B cell (primary cell): ENCODE measurements around the gene GRN. TPM values are rescaled to one million over a fixed set of nuclear protein-coding genes. Genes with fewer than 3 reads are reported as not detected.
A peak's percentile ranks its signal among the peaks of the same experiment; 100 is the strongest.

ENCODE experiments used
- ATAC-seq: fragments of 200-7000 bp; cut with Tn5 transposase; one replicate; pipeline ENCODE4 v1.10.0; 2021; ENCODE audit warnings: low read depth, mild to moderate bottlenecking, moderate number of reproducible peaks, moderate library complexity
- CTCF ChIA-PET: fragments of 350-600 bp; sonication (Branson Sonifier 250); formaldehyde crosslinking; loops from one replicate; lab custom pipeline; 2021; ENCODE audit warnings: antibody characterized with exemption, inconsistent platforms; lab: Charles Lee
- POLR2A ChIA-PET: fragments of 350-600 bp; sonication (Branson Sonifier 250); formaldehyde crosslinking; loops from one replicate; lab custom pipeline; 2021; ENCODE audit warnings: antibody characterized with exemption; lab: Charles Lee
- DNase-seq: peaks from one replicate; pipeline ENCODE4 v3.0.0; 2013
- H2AFZ ChIP-seq: 2 replicates; pipeline ENCODE4 v1.6.1; 2012; ENCODE audit warnings: mild to moderate bottlenecking, low read depth, low read length; ENCODE audit not compliant: insufficient read depth, poor library complexity, severe bottlenecking
- H3K27ac ChIP-seq, 2 donors: 1 replicate in 1 of 2; 2 replicates in 1 of 2; pipeline ENCODE4 v1.5.1; 2012 to 2013; ENCODE audit warnings: low read length in 2 of 2, mild to moderate bottlenecking in 2 of 2, moderate library complexity in 1 of 2
- H3K27me3 ChIP-seq, 4 experiments: fragments of 200-600 bp in 1 of 4; sonication (generic) in 1 of 4; replicated peaks in 1 of 4; 1 replicate in 2 of 4; 2 replicates in 2 of 4; pipeline versions ENCODE4 v1.6.1 to v1.7.0; 2013 to 2016; ENCODE audit warnings: low read length in 3 of 4, mild to moderate bottlenecking in 2 of 4, mixed read lengths in 1 of 4, moderate library complexity in 1 of 4; ENCODE audit not compliant: insufficient read depth in 4 of 4, control insufficient read depth in 3 of 4; ENCODE audit errors: control extremely low read depth in 1 of 4
- H3K36me3 ChIP-seq, 2 experiments: replicated peaks in 1 of 2; 1 replicate in 1 of 2; 2 replicates in 1 of 2; pipeline versions ENCODE4 v1.6.1 to v1.7.1; 2013; ENCODE audit warnings: low read length in 1 of 2; ENCODE audit not compliant: insufficient read depth in 2 of 2, control insufficient read depth in 1 of 2; ENCODE audit errors: control extremely low read depth in 1 of 2, extremely low read depth in 1 of 2
- H3K4me1 ChIP-seq, 2 donors: fragments of 200-600 bp in 1 of 2; sonication (generic) in 1 of 2; 1 replicate in 1 of 2; 2 replicates in 1 of 2; pipeline versions ENCODE4 v1.5.1 to v1.6.1; 2013 to 2017; ENCODE audit warnings: low read length in 2 of 2; ENCODE audit not compliant: control insufficient read depth in 2 of 2, insufficient read depth in 2 of 2
- H3K4me2 ChIP-seq: replicated peaks from 2 replicates; pipeline ENCODE3; 2012; ENCODE audit warnings: mild to moderate bottlenecking, low read depth, low read length; ENCODE audit not compliant: poor library complexity, severe bottlenecking
- H3K4me3 ChIP-seq, 5 experiments: fragments of 200-600 bp in 1 of 5; sonication (generic) in 1 of 5; 1 replicate in 3 of 5; 2 replicates in 2 of 5; pipeline versions ENCODE4 v1.5.1 to v1.7.0; 2011 to 2016; ENCODE audit warnings: low read length in 4 of 5, mild to moderate bottlenecking in 4 of 5, low read depth in 2 of 5, control low read depth in 1 of 5, moderate library complexity in 1 of 5; ENCODE audit not compliant: insufficient read depth in 1 of 5; ENCODE audit errors: control extremely low read depth in 1 of 5, extremely low read depth in 1 of 5
- H3K79me2 ChIP-seq: fragments of 200-600 bp; sonication (generic); one replicate; pipeline ENCODE4 v1.6.0; 2016; ENCODE audit warnings: low read length; ENCODE audit not compliant: control insufficient read depth, insufficient read depth
- H3K9ac ChIP-seq: fragments of 200-600 bp; sonication (generic); 2 replicates; pipeline ENCODE4 v1.6.1; 2017; ENCODE audit warnings: mild to moderate bottlenecking, low read length, moderate library complexity
- H3K9me3 ChIP-seq, 3 donors: one replicate each; pipeline versions ENCODE4 v1.6.1 to v1.7.1; 2013; ENCODE audit warnings: low read length in 2 of 3; ENCODE audit not compliant: control insufficient read depth in 2 of 3, insufficient read depth in 1 of 3; ENCODE audit errors: control extremely low read depth in 1 of 3
- H4K20me1 ChIP-seq: 2 replicates; pipeline ENCODE4 v1.6.0; 2012; ENCODE audit warnings: mild to moderate bottlenecking, low read length; ENCODE audit not compliant: insufficient read depth, control insufficient read depth, poor library complexity, severe bottlenecking
- H3K27ac Mint-ChIP-seq: one replicate; pipeline ENCODE4 v1.8.0; 2021; ENCODE audit warnings: mixed read lengths
- H3K27me3 Mint-ChIP-seq: one replicate; pipeline ENCODE4 v1.8.0; 2021; ENCODE audit warnings: mixed read lengths
- H3K4me1 Mint-ChIP-seq: one replicate; pipeline ENCODE4 v1.8.0; 2021; ENCODE audit warnings: mixed read lengths
- H3K4me3 Mint-ChIP-seq: one replicate; pipeline ENCODE4 v1.8.0; 2021; ENCODE audit warnings: mixed read lengths
- H3K9me3 Mint-ChIP-seq: one replicate; pipeline ENCODE4 v1.8.0; 2022; ENCODE audit warnings: mixed read lengths; ENCODE audit not compliant: insufficient read depth
- EZH2 ChIP-seq: IDR thresholded peaks from 2 replicates; pipeline ENCODE4 v1.6.1; 2012; ENCODE audit warnings: borderline replicate concordance, low read depth, mild to moderate bottlenecking, moderate library complexity, low read length; ENCODE audit not compliant: insufficient read depth, poor library complexity, severe bottlenecking
- WGBS: methylation state at CpG from one replicate; pipeline ENCODE4 v1.1.5; 2013; ENCODE audit warnings: missing lambda C conversion rate; ENCODE audit not compliant: insufficient coverage; 5-methylcytosine and 5-hydroxymethylcytosine counted together
- intact Hi-C: fragments of 100-400 bp; cut with micrococcal nuclease; formaldehyde crosslinking; loops from one replicate; pipeline ENCODE4 v1.10.0; 2022
- polyA plus RNA-seq: library from polyadenylated mRNA; depleted of rRNA; stranded (reverse); fragments of >200 nt; gene quantifications from 2 replicates; pipeline ENCODE4 v1.2.3, GENCODE V29; 2012
- total RNA-seq, 2 donors: library from RNA; stranded (reverse); fragments of 120-200 nt in 1 of 2; gene quantifications; 1 replicate in 1 of 2; 2 replicates in 1 of 2; pipeline versions ENCODE4 v1.2.3 to v1.2.4, GENCODE V29; 2013 to 2022
- TF ChIP-seq, protein P1 (sequence below): fragments of 200-600 bp; IDR thresholded peaks from one replicate; pipeline ENCODE4 v1.8.0; 2022; ENCODE audit warnings: antibody characterized with exemption, mild to moderate bottlenecking

GRN gene
- total and polyA plus RNA-seq, 2 donors (not counting 1 experiment from before 2014, with no cell fraction given): 187 to 226 TPM

DNA sequence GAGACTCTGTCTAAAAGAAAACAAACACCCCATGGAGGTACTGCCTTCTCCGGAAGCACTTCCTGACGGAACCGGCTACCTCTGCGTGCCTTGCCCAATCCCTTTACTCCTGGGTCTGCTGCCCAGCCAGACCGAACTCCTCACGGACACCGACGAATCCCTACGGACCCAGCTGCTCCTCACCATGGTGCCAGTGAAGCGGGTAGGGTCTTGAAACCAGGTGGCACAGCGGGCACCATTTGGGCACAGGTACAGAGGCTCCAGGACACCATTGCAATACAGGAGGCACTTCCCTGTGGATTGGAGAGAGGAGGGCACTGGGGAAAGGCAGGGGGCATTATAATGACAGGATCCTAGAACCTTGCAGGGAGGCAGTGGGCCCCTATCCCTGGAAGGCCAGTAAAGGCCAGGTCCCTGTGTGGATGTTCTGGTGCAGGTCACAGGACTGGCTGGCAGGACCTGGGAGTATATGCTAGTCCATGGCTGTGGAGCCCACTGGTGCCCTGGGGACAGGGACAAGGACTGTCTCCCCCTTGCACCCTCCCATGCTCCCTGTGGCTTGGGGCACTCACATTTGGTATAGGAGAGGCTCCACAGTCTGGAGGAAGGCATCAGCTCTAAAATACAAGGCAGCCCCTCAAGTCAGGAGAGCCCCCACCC is 22.7 kb upstream of the GRN start:
- DNase-seq (no peak), ATAC-seq (no peak)
- peaks cover 2% of the 10 kb centered on the region for H3K9me3 Mint-ChIP-seq
- TF ChIP-seq, protein P1, sequence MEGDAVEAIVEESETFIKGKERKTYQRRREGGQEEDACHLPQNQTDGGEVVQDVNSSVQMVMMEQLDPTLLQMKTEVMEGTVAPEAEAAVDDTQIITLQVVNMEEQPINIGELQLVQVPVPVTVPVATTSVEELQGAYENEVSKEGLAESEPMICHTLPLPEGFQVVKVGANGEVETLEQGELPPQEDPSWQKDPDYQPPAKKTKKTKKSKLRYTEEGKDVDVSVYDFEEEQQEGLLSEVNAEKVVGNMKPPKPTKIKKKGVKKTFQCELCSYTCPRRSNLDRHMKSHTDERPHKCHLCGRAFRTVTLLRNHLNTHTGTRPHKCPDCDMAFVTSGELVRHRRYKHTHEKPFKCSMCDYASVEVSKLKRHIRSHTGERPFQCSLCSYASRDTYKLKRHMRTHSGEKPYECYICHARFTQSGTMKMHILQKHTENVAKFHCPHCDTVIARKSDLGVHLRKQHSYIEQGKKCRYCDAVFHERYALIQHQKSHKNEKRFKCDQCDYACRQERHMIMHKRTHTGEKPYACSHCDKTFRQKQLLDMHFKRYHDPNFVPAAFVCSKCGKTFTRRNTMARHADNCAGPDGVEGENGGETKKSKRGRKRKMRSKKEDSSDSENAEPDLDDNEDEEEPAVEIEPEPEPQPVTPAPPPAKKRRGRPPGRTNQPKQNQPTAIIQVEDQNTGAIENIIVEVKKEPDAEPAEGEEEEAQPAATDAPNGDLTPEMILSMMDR: no peak
- H2AFZ ChIP-seq: no peak overlapping the region
- no peaks in the 10 kb centered on the region for H3K9me3 ChIP-seq
- intact Hi-C loops: no loop called here
- no peak overlapping the region for H3K4me3 ChIP-seq
- H3K4me1 Mint-ChIP-seq: peaks cover 26% of the 10 kb centered on the region
- H3K27ac Mint-ChIP-seq: no peak overlapping the region
- no peak overlapping the region for H3K27ac ChIP-seq
- peaks cover 11% of the 10 kb centered on the region for H3K79me2 ChIP-seq
- peaks cover 0 to 32% of the 10 kb centered on the region in 2 experiments for H3K36me3 ChIP-seq
- H3K4me1 ChIP-seq: peaks cover 9 to 30% of the 10 kb centered on the region in 2 donors
- 98% methylated on average over 11 of the region's 11 CpGs for WGBS
- H3K4me3 Mint-ChIP-seq: peak overlapping the region; percentile 23
- H3K27me3 ChIP-seq: peaks cover 0 to 4% (median 0%) of the 10 kb centered on the region in 4 experiments
- H3K27me3 Mint-ChIP-seq: peaks cover 4% of the 10 kb centered on the region
- POLR2A ChIA-PET: no interaction called here
- CTCF ChIA-PET: interaction anchor here (2.0 kb wide), 1 partner anchor 23 kb away, joined by 7 read pairs; the partner anchor contains the start of gene GRN
- peaks cover 12% of the 10 kb centered on the region for H4K20me1 ChIP-seq
- H3K9ac ChIP-seq: no peak overlapping the region
- no peak overlapping the region for H3K4me2 ChIP-seq

DNA sequence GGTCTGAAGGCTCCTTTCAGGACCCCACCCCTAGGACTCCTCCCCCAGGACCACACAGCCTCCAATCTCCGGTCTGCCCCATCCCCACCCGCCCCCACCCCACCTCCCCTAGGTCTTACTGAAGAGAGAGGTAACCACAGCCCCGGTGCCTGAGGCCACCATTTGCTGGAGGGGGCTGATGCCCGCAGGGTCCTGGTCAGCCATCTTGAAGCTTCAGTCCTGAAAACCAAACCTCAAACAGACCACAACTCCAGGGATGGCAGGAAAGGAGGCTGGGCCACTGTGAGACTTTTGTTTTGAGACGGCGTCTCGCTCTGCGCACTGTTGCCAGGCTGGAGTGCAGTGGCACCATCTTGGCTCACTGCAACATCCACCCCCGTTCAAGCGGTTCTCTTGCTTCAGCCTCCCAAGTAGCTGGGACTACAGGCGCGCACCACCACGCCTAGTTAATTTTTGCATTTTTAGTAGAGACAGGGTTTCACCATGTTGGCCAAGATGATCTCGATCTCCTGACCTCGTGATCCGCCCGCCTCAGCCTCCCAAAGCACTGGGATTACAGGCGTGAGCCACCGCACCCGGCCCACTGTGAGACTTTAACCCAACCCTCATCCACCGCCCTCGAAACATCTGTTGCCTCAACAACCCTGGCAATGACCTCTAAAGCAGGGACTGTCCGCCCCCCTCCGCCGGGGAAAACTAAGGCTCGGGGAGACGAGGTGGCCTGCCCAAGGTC is 21.6 kb upstream of the GRN start:
- Histone ChIP-seq H4K20me1 (peaks cover 12% of the 10 kb centered on the region), H3K4me3 (peak overlapping the region; percentile 21 to 85 (median 81)), H3K36me3 (peaks cover 0 to 32% of the 10 kb centered on the region in 2 experiments), H3K4me1 (peaks cover 9 to 30% of the 10 kb centered on the region in 2 donors), H3K79me2 (peaks cover 11% of the 10 kb centered on the region), H3K9ac (peak overlapping the region; percentile 90), H3K9me3 (no peaks in the 10 kb centered on the region), H3K4me2 (peak overlapping the region; percentile 99), H2AFZ (peak overlapping the region; percentile 70), H3K27ac (no peak overlapping the region), H3K27me3 (no peaks in the 10 kb centered on the region)
- ATAC-seq (no peak), DNase-seq (no peak)
- no peaks in the 10 kb centered on the region for H3K27me3 Mint-ChIP-seq
- peaks cover 31% of the 10 kb centered on the region for H3K4me1 Mint-ChIP-seq
- TF ChIP-seq EZH2: no peak
- TF ChIP-seq, protein P1: no peak
- 73% methylated on average over 21 of the region's 27 CpGs for WGBS
- H3K9me3 Mint-ChIP-seq: no peaks in the 10 kb centered on the region
- H3K27ac Mint-ChIP-seq: peak overlapping the region; percentile 15
- H3K4me3 Mint-ChIP-seq: peak overlapping the region; percentile 85
- intact Hi-C loops: loop anchor here (1.0 to 2.0 kb wide), 8 partner anchors 15 to 253 kb away; partner anchors contain the start of genes G6PC3, GRN, HROB and RUNDC3A
- POLR2A ChIA-PET: interaction anchor here (1.3 to 1.7 kb wide), 2 partner anchors 103 to 114 kb away, joined by 5 to 17 read pairs; partner anchors contain the start of gene UBTF
- CTCF ChIA-PET: interaction anchor here (1.0 to 2.6 kb wide), 7 partner anchors 22 to 113 kb away, joined by 3 to 14 read pairs (median 3); partner anchors contain the start of gene GRN
